RWPE1 (cell line): ENCODE measurements around the gene SLAMF9.

ENCODE experiments used
- CTCF ChIA-PET: fragments of 350-600 bp; sonication (Branson Sonifier 250); formaldehyde crosslinking; extraction: SDS; loops from one replicate; lab custom pipeline; 2021; lab: Yijun Ruan, JAX
- POLR2A ChIA-PET: fragments of 400-600 bp; formaldehyde crosslinking; extraction: SDS; loops from one replicate; lab custom pipeline; 2020; ENCODE audit warnings: antibody characterized with exemption; ENCODE audit not compliant: low non-redundant PET; lab: Yijun Ruan, JAX
- DNase-seq: peaks from one replicate; pipeline ENCODE4 v3.0.0; 2012; ENCODE audit warnings: low spot score
- H3K27ac ChIP-seq: fragments of 450-650 bp; 2 replicates; pipeline ENCODE4 v1.5.1; 2017
- TF ChIP-seq, protein P1 (sequence below): fragments of 450-650 bp; conservative IDR thresholded peaks from 2 replicates; pipeline ENCODE4 v1.5.1; 2017; ENCODE audit warnings: low read depth, mild to moderate bottlenecking

The SLAMF9 gene

DNA sequence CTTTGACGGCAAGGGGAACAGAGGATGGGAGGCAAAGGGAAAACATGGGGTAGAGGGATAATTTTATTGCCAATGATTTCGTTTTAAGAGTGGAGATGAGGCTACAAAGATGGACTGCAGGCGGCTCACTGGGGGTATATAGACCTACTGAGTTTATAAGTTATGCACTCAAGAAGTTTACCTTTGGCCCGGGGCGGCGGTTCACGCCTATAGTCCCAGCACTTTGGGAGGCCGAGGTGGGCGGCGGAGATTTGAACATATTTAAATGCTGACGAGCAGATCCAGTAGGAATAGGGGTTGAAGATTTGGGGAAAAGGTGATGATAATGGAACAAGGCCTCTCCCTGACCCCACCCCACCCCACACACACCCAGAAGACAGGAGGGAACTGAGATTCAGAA lies 8.1 kb upstream of the SLAMF9 start:
- TF ChIP-seq, protein P1, sequence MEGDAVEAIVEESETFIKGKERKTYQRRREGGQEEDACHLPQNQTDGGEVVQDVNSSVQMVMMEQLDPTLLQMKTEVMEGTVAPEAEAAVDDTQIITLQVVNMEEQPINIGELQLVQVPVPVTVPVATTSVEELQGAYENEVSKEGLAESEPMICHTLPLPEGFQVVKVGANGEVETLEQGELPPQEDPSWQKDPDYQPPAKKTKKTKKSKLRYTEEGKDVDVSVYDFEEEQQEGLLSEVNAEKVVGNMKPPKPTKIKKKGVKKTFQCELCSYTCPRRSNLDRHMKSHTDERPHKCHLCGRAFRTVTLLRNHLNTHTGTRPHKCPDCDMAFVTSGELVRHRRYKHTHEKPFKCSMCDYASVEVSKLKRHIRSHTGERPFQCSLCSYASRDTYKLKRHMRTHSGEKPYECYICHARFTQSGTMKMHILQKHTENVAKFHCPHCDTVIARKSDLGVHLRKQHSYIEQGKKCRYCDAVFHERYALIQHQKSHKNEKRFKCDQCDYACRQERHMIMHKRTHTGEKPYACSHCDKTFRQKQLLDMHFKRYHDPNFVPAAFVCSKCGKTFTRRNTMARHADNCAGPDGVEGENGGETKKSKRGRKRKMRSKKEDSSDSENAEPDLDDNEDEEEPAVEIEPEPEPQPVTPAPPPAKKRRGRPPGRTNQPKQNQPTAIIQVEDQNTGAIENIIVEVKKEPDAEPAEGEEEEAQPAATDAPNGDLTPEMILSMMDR, result no peak
- CTCF ChIA-PET, result no interaction called here
- no peak for DNase-seq
- peak overlapping the region; percentile 96 for H3K27ac ChIP-seq
- POLR2A ChIA-PET, result no interaction called here

DNA sequence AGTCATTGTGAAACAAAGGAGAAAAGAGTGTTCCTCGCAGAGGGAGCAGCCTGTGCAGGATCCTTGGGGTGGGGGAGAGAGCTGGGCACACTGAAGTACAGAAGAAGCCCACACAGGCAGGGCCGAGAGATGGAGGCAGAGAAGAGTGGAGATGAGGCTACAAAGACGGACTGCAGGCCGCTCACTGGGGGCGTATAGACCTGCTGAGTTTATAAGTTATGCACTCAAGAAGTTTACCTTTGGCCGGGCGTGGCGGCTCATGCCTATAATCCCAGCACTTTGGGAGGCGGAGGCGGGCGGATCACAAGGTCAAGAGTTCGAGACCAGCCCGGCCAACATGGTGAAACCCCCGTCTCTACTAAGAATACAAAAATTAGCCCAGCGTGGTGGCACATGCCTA lies 7.6 kb upstream of the SLAMF9 start:
- POLR2A ChIA-PET, result interaction anchor here (0.6 kb wide), 1 partner anchor 43 kb away, joined by 3 read pairs; no protein-coding TSS in a partner anchor
- DNase-seq, result no peak
- TF ChIP-seq, protein P1, result no peak
- CTCF ChIA-PET, result no interaction called here
- H3K27ac ChIP-seq, result peak overlapping the region; percentile 96

DNA sequence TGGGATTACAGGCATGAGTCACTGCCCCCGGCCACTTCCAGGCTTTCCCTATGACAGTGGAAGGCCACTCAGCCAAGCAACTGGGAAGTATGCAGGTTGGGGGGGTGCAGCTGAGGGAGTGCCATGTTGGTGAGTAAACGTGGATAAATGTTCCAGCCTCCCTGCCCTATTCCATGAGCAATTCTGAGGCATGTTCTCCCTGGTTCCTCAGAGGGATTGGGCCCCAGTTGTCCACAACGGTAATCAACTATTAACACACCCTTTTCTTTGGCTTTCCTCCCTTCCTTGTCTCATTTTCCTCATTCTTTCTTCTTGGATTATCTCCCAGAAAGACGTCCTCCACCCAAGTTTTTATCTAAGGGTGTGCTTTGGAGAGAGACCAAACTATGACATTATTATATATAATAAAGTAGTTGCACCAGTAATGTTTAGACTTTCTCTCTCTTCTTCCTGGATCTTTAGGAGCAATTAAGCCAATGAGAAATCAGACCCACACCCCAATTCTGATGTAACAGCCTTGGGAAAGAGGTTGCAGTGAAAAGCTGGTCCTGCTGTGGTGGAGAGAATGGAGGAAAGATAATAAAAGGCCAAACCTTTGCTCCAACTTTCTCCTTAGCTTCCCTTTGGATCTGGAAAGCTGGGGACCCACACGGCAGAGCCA lies 6.8 kb upstream of the SLAMF9 start:
- peak; percentile 87 for DNase-seq
- TF ChIP-seq, protein P1, result no peak
- CTCF ChIA-PET, result no interaction called here
- peak overlapping the region; percentile 96 for H3K27ac ChIP-seq
- POLR2A ChIA-PET, result interaction anchor here (0.6 kb wide), 2 partner anchors 42 to 70 kb away, joined by 3 read pairs; no protein-coding TSS in a partner anchor

DNA sequence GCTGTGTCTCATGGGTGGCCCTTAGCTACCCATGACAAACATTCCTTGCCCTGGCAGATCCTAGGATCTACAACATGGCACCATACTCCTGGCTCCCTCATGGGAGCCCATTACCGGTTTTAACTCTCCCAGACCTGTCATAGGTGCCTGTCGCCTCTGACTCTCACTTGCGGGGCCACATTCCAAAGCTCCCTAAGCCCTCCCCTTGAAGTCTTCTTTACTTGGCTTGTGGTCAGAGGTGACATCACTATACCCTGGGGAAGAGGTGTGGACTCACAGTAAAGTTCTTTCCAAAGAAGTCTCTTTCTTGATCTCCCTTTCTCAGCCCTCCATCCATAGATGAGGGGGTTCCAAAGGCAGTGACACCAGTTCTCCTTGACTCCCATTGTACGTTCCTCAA lies 5.4 kb upstream of the SLAMF9 start:
- peak; percentile 31 for DNase-seq
- TF ChIP-seq, protein P1, result no peak
- POLR2A ChIA-PET, result interaction anchor here (1.0 kb wide), 1 partner anchor 13 kb away, joined by 3 read pairs; no protein-coding TSS in a partner anchor
- CTCF ChIA-PET, result interaction anchor here (1.3 to 2.6 kb wide), 3 partner anchors 14 to 48 kb away, joined by 3 to 8 read pairs (median 4); partner anchors contain the start of gene IGSF9
- peak overlapping the region; percentile 55 for H3K27ac ChIP-seq

DNA sequence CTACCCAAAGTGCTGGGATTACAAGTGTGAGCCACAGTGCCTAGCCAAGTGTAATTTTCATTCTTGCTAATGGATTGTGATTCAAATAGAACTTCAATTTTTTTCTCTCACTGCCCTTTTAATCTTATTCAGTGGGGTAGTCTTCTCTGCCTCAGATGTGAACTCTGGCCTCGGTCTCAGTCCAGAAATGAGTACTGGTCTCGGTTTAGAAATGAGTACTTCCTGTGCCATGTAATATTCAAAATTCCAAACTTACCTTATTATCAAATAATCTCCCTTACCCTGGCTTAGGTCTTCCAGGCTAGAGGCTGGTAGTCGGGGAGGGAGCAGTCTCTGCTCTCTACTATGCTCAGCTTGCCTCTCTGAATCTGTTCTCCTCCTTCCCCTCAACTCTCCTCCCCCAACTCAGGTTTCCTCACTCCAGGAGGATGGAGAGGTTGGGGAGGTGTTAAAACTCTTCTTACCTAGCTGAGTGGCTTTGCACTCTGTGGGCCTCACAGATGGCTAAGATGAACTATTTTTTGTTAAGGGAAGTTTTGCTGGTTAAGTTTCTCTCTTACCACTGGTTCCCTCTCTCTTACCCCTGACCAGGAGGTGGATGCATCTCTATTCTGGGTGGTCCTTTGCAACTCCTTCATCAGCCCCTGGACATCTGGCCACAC lies 4.8 kb upstream of the SLAMF9 start:
- CTCF ChIA-PET, result interaction anchor here (1.3 to 2.6 kb wide), 3 partner anchors 13 to 49 kb away, joined by 3 to 8 read pairs (median 4); partner anchors contain the start of gene IGSF9
- DNase-seq, result no peak
- POLR2A ChIA-PET, result interaction anchor here (1.0 kb wide), 1 partner anchor 13 kb away, joined by 3 read pairs; no protein-coding TSS in a partner anchor
- peak overlapping the region; percentile 68 for H3K27ac ChIP-seq
- TF ChIP-seq, protein P1, result no peak

DNA sequence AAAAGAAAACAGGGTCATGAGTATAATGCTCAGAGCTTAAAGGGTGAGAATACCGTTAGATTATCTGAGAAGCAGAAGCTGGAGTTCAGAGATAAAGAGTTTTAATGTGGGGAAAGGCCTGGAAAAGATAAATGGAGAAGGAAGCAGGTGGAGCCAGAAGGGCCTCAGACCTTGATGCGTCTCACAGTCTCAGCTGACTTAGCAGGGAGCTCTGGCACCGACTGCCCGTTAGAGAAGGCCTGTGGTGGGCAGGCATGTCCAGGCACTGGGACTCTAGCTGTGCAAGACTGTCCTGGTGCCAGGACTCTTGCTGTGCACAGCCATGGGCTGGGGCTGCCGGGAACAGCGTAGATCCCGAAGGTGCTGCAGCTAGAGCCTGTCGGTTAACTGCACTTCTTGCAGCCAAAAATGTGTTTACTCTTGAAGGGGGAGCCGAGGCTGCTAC lies 3.8 kb upstream of the SLAMF9 start:
- CTCF ChIA-PET, result interaction anchor here (1.3 to 2.6 kb wide), 2 partner anchors 12 to 49 kb away, joined by 4 to 8 read pairs; partner anchors contain the start of gene IGSF9
- H3K27ac ChIP-seq, result peak overlapping the region; percentile 68
- POLR2A ChIA-PET, result interaction anchor here (0.6 kb wide), 1 partner anchor 882 kb away, joined by 4 read pairs; no protein-coding TSS in a partner anchor
- TF ChIP-seq, protein P1, result no peak
- no peak for DNase-seq
